ENCODE measurements around the gene SMOC1.

SMOC1 gene

GRCh38 chr14:70014406-70015095 is 135.3 kb downstream of the SMOC1 start:
- H3K27ac ChIP-seq (ENCODE audit: low read length) = no peak overlapping the region
- no peaks in the 10 kb centered on the region for H3K27me3 ChIP-seq (ENCODE audit: low read depth, low read length)
- H3K4me1 ChIP-seq (ENCODE audit: low read length) = no peaks in the 10 kb centered on the region
- H3K9me3 ChIP-seq (ENCODE audit: insufficient read depth, low read length) = no peaks in the 10 kb centered on the region
- H3K9ac ChIP-seq (ENCODE audit: low read length) = no peak overlapping the region
- no peak overlapping the region for H3K4me3 ChIP-seq (ENCODE audit: low read length)
- H3K79me2 ChIP-seq (ENCODE audit: low read length) = no peaks in the 10 kb centered on the region
- no peaks in the 10 kb centered on the region for H3K36me3 ChIP-seq (replicated peaks; ENCODE audit: low read depth, low read length)
- H3K4me2 ChIP-seq (ENCODE audit: low read length) = no peak overlapping the region
- TF ChIP-seq CTCF (IDR thresholded peaks at IDR 0.05; ENCODE audit: low read depth, low read length) (no peak), EZH2phosphoT487 (IDR thresholded peaks at IDR 0.05; ENCODE audit: low read depth) (no peak)
- no peaks in the 10 kb centered on the region for H4K20me1 ChIP-seq (ENCODE audit: insufficient read depth, low read length)
- H2AFZ ChIP-seq (ENCODE audit: low read depth, low read length) = no peak overlapping the region

DNA sequence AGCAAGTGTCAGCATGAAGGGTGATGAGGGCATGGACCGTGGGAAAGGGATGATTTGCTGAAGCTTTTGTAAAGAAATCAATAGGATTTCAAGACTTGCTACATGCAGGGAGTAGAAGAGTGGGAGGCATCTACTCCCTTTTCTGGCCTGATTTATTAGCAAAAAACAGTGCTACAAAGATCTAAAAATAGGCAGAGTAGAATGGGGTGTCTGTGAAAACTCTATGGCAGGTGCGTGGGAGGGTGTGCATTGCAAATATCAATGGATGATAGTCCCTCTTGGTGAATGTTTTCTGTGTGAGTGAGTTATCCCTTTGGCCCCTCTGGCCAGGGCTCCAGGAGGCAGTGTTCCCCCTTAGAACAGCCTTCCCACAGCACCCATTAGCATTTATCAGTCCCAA is 139.0 kb downstream of the SMOC1 start:
- no peaks in the 10 kb centered on the region for H3K27me3 ChIP-seq (ENCODE audit: low read depth, low read length)
- no peak overlapping the region for H3K9ac ChIP-seq (ENCODE audit: low read length)
- no peak overlapping the region for H3K4me2 ChIP-seq (ENCODE audit: low read length)
- no peaks in the 10 kb centered on the region for H3K79me2 ChIP-seq (ENCODE audit: low read length)
- no peaks in the 10 kb centered on the region for H3K4me1 ChIP-seq (ENCODE audit: low read length)
- no peak overlapping the region for H2AFZ ChIP-seq (ENCODE audit: low read depth, low read length)
- no peaks in the 10 kb centered on the region for H4K20me1 ChIP-seq (ENCODE audit: insufficient read depth, low read length)
- H3K36me3 ChIP-seq (replicated peaks; ENCODE audit: low read depth, low read length) = no peaks in the 10 kb centered on the region
- TF ChIP-seq CTCF (IDR thresholded peaks at IDR 0.05; ENCODE audit: low read depth, low read length) = no peak
- TF ChIP-seq EZH2phosphoT487 (IDR thresholded peaks at IDR 0.05; ENCODE audit: low read depth) = no peak
- H3K9me3 ChIP-seq (ENCODE audit: insufficient read depth, low read length) = no peaks in the 10 kb centered on the region
- H3K27ac ChIP-seq (ENCODE audit: low read length) = no peak overlapping the region
- H3K4me3 ChIP-seq (ENCODE audit: low read length) = no peak overlapping the region

DNA sequence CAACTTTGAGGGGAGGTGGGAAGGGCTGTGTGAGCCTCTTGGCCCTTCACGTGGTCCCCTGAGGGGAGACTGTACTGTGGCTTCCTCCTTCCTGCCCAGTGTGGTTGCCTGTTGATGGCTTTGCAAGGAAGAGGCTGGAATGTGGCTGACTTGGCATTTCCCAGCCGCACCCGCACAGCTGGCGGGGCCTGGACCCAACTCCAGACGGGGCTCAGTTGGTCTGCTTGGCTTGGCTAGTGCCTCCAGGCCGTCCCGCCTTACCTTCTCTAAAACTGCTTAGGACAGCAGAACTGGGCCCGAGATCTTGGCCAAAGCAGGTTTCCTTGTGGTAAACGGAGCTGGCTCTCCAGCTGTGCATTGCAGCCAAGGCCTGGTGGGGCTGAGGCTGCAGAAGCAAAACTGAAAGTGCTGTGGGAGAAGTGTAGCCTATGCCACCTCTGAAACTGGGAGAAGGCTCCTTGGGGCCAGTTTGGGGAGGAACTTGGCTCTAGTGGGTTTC is 139.5 kb downstream of the SMOC1 start:
- Histone ChIP-seq H2AFZ (ENCODE audit: low read depth, low read length) (no peak overlapping the region), H4K20me1 (ENCODE audit: insufficient read depth, low read length) (no peaks in the 10 kb centered on the region), H3K27ac (ENCODE audit: low read length) (no peak overlapping the region)

GRCh38 chr14:70019695-70020094 is 140.5 kb downstream of the SMOC1 start:
- no peak overlapping the region for H3K4me3 ChIP-seq (ENCODE audit: low read length)
- H3K9me3 ChIP-seq (ENCODE audit: insufficient read depth, low read length) = no peaks in the 10 kb centered on the region
- no peak overlapping the region for H3K27ac ChIP-seq (ENCODE audit: low read length)
- no peak overlapping the region for H3K9ac ChIP-seq (ENCODE audit: low read length)
- H3K4me2 ChIP-seq (ENCODE audit: low read length) = no peak overlapping the region
- H3K36me3 ChIP-seq (replicated peaks; ENCODE audit: low read depth, low read length) = no peaks in the 10 kb centered on the region
- TF ChIP-seq CTCF (IDR thresholded peaks at IDR 0.05; ENCODE audit: low read depth, low read length) (no peak), EZH2phosphoT487 (IDR thresholded peaks at IDR 0.05; ENCODE audit: low read depth) (no peak)
- no peaks in the 10 kb centered on the region for H3K79me2 ChIP-seq (ENCODE audit: low read length)
- H3K4me1 ChIP-seq (ENCODE audit: low read length) = no peaks in the 10 kb centered on the region
- H2AFZ ChIP-seq (ENCODE audit: low read depth, low read length) = no peak overlapping the region
- no peaks in the 10 kb centered on the region for H3K27me3 ChIP-seq (ENCODE audit: low read depth, low read length)
- no peaks in the 10 kb centered on the region for H4K20me1 ChIP-seq (ENCODE audit: insufficient read depth, low read length)

More for the DNA sequence above, 139.5 kb downstream of the SMOC1 start:
- H3K79me2 ChIP-seq (ENCODE audit: low read length) = no peaks in the 10 kb centered on the region
- no peak overlapping the region for H3K4me3 ChIP-seq (ENCODE audit: low read length)
- H3K4me1 ChIP-seq (ENCODE audit: low read length) = no peaks in the 10 kb centered on the region
- H3K27me3 ChIP-seq (ENCODE audit: low read depth, low read length) = no peaks in the 10 kb centered on the region
- no peaks in the 10 kb centered on the region for H3K36me3 ChIP-seq (replicated peaks; ENCODE audit: low read depth, low read length)
- H3K9me3 ChIP-seq (ENCODE audit: insufficient read depth, low read length) = no peaks in the 10 kb centered on the region
- TF ChIP-seq CTCF (IDR thresholded peaks at IDR 0.05; ENCODE audit: low read depth, low read length) (no peak), EZH2phosphoT487 (IDR thresholded peaks at IDR 0.05; ENCODE audit: low read depth) (no peak)
- no peak overlapping the region for H3K4me2 ChIP-seq (ENCODE audit: low read length)
- H3K9ac ChIP-seq (ENCODE audit: low read length) = no peak overlapping the region
